OCI-LY7 (cell line): ENCODE results near the gene PRSS38.

Source experiments
- EZH2phosphoT487 ChIP-seq: fragments of 200-600 bp; sonication (generic); IDR thresholded peaks from 2 replicates; pipeline ENCODE4 v1.6.1; 2018; ENCODE audit warnings: low read depth, borderline replicate concordance, mild to moderate bottlenecking, mixed run types, antibody characterized with exemption, low read length, moderate library complexity, mixed read lengths
- TF ChIP-seq, protein P1 (sequence below): fragments of 200-600 bp; sonication (generic); conservative IDR thresholded peaks from 2 replicates; pipeline ENCODE4 v1.5.1; 2014; ENCODE audit warnings: mild to moderate bottlenecking, antibody characterized with exemption, low read length, moderate library complexity, mixed read lengths

DNA sequence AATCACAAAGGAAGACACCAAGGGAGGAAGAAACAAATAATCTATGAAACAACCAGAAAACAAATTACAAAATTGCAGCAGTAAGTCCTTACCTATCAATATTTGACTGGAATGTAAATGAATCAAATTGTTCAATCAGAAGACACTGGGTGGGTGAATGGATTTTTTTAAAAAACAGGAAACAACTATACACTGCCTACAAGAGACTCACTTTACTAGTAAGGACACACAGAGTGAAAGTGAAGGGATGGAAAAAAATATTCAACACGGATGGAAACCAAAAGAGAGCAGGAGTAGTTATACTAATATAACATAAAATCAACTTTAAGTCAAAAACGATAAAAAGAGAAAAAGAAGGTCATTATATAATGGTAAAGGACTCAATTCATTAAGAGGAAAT, 6.4 kb upstream of the PRSS38 start:
- TF ChIP-seq, protein P1, sequence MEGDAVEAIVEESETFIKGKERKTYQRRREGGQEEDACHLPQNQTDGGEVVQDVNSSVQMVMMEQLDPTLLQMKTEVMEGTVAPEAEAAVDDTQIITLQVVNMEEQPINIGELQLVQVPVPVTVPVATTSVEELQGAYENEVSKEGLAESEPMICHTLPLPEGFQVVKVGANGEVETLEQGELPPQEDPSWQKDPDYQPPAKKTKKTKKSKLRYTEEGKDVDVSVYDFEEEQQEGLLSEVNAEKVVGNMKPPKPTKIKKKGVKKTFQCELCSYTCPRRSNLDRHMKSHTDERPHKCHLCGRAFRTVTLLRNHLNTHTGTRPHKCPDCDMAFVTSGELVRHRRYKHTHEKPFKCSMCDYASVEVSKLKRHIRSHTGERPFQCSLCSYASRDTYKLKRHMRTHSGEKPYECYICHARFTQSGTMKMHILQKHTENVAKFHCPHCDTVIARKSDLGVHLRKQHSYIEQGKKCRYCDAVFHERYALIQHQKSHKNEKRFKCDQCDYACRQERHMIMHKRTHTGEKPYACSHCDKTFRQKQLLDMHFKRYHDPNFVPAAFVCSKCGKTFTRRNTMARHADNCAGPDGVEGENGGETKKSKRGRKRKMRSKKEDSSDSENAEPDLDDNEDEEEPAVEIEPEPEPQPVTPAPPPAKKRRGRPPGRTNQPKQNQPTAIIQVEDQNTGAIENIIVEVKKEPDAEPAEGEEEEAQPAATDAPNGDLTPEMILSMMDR, result no peak
- TF ChIP-seq EZH2phosphoT487, result no peak
